ENCODE results near the gene ELMOD3.

ELMOD3 gene

DNA sequence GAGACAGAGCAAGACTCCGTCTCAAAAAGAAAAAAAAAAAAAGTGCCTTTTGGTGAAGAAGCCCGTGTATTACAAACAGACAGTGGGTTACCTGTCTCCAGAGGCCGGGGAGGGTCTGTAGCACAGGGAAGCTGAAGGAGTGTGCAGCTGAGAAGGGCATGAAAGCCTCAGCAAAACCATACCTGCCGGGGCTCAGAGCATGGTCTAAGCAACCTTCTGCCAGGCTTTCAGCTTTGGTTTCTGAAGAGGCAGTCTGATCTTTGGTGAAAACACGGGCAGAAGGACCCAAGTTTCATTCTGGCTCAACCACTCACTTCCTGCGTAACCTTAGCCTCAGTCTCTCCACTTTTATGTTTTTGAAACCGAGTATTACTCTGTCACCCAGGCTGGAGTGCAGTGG is 85.4 kb downstream of the ELMOD3 start:
- peak overlapping the region in 3 of 11 experiments; percentile 83 to 92 (median 86); a peak in 4 of 22 replicates for H3K4me2 ChIP-seq
- no peak for TF ChIP-seq Cebpa-rat (IDR thresholded peaks at IDR 0.05)
- H3K27ac ChIP-seq, result peak overlapping the region in 1 of 11 experiments; percentile 98; a peak in 1 of 22 replicates
- H3K9me3 ChIP-seq (replicated peaks in 1 of 11), result no peaks in the 10 kb centered on the region
- no peaks in the 10 kb centered on the region for H3K36me3 ChIP-seq
- no peaks in the 10 kb centered on the region for H4K20me1 ChIP-seq
- no peaks in the 10 kb centered on the region for H3K27me3 ChIP-seq
- no peak overlapping the region for H3K9ac ChIP-seq
- no peak overlapping the region for H3K4me3 ChIP-seq
- peaks cover 38 to 76% (median 50%) of the 10 kb centered on the region in 10 experiments for H3K4me1 ChIP-seq

DNA sequence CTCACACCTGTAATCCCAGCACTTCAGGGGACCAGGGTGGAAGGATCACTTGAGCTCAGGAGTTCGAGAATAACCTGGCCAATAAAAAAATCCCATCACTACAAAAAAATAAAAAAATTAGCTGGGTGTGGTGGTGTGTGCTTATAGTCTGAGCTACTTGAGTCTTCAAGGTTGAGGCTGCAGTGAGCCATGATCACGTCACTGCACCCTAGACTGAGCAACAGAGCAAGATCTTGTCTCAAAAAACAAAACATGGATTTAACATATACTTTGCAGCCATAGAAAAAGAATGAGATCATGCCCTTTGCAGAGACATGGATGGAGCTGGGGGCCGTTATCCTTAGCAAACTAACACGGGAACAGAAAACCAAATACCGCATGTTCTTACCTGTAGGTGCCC is 86.2 kb downstream of the ELMOD3 start:
- Histone ChIP-seq H3K4me2 (no peak overlapping the region), H3K9ac (no peak overlapping the region), H3K9me3 (replicated peaks in 1 of 11) (no peaks in the 10 kb centered on the region), H3K4me3 (no peak overlapping the region), H4K20me1 (no peaks in the 10 kb centered on the region), H3K27ac (no peak overlapping the region), H3K4me1 (peaks cover 35 to 74% (median 50%) of the 10 kb centered on the region in 10 experiments), H3K36me3 (no peaks in the 10 kb centered on the region), H3K27me3 (no peaks in the 10 kb centered on the region)
- TF ChIP-seq Cebpa-rat (IDR thresholded peaks at IDR 0.05), result no peak
